Measurements from ENCODE around the gene VAV3. TPM values are rescaled to one million over a fixed set of nuclear protein-coding genes. Genes with fewer than 3 reads are reported as not detected.

Gene VAV3
- total and polyA plus RNA-seq, 2 donors, result 7.9 to 15.8 TPM

- peaks cover 0 to 2% of the 10 kb centered on the region in 2 donors for H3K4me1 ChIP-seq (ENCODE audit: control insufficient read depth in 2 of 2, insufficient read depth in 2 of 2, low read length in 2 of 2)
- H3K27me3 ChIP-seq (ENCODE audit: control insufficient read depth in 2 of 2, insufficient read depth in 1 of 2, low read length in 1 of 2), result no peaks in the 10 kb centered on the region
- peaks cover 2 to 4% of the 10 kb centered on the region in 2 donors for H3K36me3 ChIP-seq (ENCODE audit: control insufficient read depth in 2 of 2, insufficient read depth in 2 of 2, low read length in 1 of 2)
- no peak overlapping the region for H3K4me3 ChIP-seq (ENCODE audit: low read length in 2 of 2)
- peaks cover 2% of the 10 kb centered on the region in 2 donors for H3K9me3 ChIP-seq (ENCODE audit: control insufficient read depth in 2 of 2, insufficient read depth in 1 of 2, low read length in 1 of 2)
- DNase-seq (ENCODE audit: low read depth in 6 of 9, low spot score in 9 of 9), result no peak
- no peak overlapping the region for H3K27ac ChIP-seq (ENCODE audit: low read depth in 1 of 2, low read length in 1 of 2)
- 96% methylated on average over 5 of the region's 5 CpGs for WGBS
These were observed 294.5 kb downstream of the VAV3 start for GRCh38 chr1:107670397-107671040.

GRCh38 chr1:107669996-107670395 lies 295.0 kb downstream of the VAV3 start:
- Histone ChIP-seq H3K4me3 (ENCODE audit: low read length in 2 of 2) (no peak overlapping the region), H3K36me3 (ENCODE audit: control insufficient read depth in 2 of 2, insufficient read depth in 2 of 2, low read length in 1 of 2) (peaks cover 2 to 4% of the 10 kb centered on the region in 2 donors), H3K27me3 (ENCODE audit: control insufficient read depth in 2 of 2, insufficient read depth in 1 of 2, low read length in 1 of 2) (no peaks in the 10 kb centered on the region), H3K4me1 (ENCODE audit: control insufficient read depth in 2 of 2, insufficient read depth in 2 of 2, low read length in 2 of 2) (peaks cover 0 to 3% of the 10 kb centered on the region in 2 donors), H3K27ac (ENCODE audit: low read depth in 1 of 2, low read length in 1 of 2) (no peak overlapping the region), H3K9me3 (ENCODE audit: control insufficient read depth in 2 of 2, insufficient read depth in 1 of 2, low read length in 1 of 2) (peaks cover 2% of the 10 kb centered on the region in 2 donors)
- DNase-seq (ENCODE audit: low read depth in 6 of 9, low spot score in 9 of 9), result no peak
- 93% methylated on average over 1 of the region's 1 CpG for WGBS

GRCh38 chr1:107668762-107669161 lies 296.2 kb downstream of the VAV3 start:
- Histone ChIP-seq H3K4me1 (ENCODE audit: control insufficient read depth in 2 of 2, insufficient read depth in 2 of 2, low read length in 2 of 2) (peaks cover 0 to 3% of the 10 kb centered on the region in 2 donors), H3K27me3 (ENCODE audit: control insufficient read depth in 2 of 2, insufficient read depth in 1 of 2, low read length in 1 of 2) (no peaks in the 10 kb centered on the region), H3K9me3 (ENCODE audit: control insufficient read depth in 2 of 2, insufficient read depth in 1 of 2, low read length in 1 of 2) (no peaks in the 10 kb centered on the region), H3K27ac (ENCODE audit: low read depth in 1 of 2, low read length in 1 of 2) (peak overlapping the region in 1 of 2 donors; percentile 50), H3K4me3 (ENCODE audit: low read length in 2 of 2) (no peak overlapping the region), H3K36me3 (ENCODE audit: control insufficient read depth in 2 of 2, insufficient read depth in 2 of 2, low read length in 1 of 2) (no peaks in the 10 kb centered on the region)
- DNase-seq (ENCODE audit: low read depth in 6 of 9, low spot score in 9 of 9), result no peak
- 93% methylated on average over 6 of the region's 6 CpGs for WGBS

- no peak overlapping the region for H3K27ac ChIP-seq (ENCODE audit: low read depth in 1 of 2, low read length in 1 of 2)
- DNase-seq (ENCODE audit: low read depth in 6 of 9, low spot score in 9 of 9), result no peak
- no peaks in the 10 kb centered on the region for H3K27me3 ChIP-seq (ENCODE audit: control insufficient read depth in 2 of 2, insufficient read depth in 1 of 2, low read length in 1 of 2)
- H3K9me3 ChIP-seq (ENCODE audit: control insufficient read depth in 2 of 2, insufficient read depth in 1 of 2, low read length in 1 of 2), result no peaks in the 10 kb centered on the region
- 86% methylated on average over 5 of the region's 5 CpGs for WGBS
- H3K36me3 ChIP-seq (ENCODE audit: control insufficient read depth in 2 of 2, insufficient read depth in 2 of 2, low read length in 1 of 2), result no peaks in the 10 kb centered on the region
- H3K4me1 ChIP-seq (ENCODE audit: control insufficient read depth in 2 of 2, insufficient read depth in 2 of 2, low read length in 2 of 2), result peaks cover 0 to 3% of the 10 kb centered on the region in 2 donors
- no peak overlapping the region for H3K4me3 ChIP-seq (ENCODE audit: low read length in 2 of 2)
These were observed 298.5 kb downstream of the VAV3 start for GRCh38 chr1:107666493-107666892.

DNA sequence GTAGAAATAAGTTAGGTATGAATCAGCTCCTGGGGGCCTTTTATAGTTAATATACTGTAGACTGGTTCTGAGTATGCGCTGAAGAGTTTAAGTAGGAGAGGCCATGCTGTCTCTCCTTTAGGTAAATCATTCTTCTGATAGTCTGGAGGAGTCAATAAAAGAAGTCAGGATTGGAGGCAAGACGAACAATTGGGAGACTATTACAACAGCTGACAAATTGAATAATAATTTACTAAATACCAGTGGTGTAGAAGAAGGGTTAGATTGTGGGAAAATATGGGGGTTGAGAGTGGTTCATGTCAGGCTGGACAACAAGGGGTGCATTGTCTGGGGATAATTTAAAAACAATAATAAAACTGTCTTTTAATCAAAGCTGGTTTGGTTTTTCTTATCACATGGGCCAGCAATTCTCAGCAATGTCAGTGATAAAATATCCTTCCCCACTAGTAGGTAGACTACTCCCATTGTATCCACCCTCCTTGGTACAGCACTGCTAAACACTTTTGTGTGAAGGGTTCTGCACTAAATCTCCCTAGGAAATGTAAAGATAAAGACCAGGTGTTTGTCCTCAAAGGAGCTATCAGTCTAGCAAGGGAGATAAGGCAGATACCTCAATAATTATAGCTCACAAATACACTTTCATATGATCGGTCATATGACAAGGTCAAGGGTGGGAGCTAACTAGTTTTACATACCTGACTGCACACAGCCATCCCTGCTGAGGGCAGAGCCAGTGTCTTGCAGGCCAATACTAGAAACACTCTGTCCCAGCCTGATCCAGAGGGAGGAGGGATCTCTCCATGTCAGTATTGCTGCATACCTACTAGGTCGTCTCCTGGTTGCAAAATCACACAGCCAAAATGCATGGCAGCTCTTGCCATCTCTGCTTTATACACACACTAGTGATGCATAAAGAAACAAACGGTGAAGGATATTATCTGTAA lies 299.7 kb downstream of the VAV3 start:
- Histone ChIP-seq H3K27me3 (ENCODE audit: control insufficient read depth in 2 of 2, insufficient read depth in 1 of 2, low read length in 1 of 2) (no peaks in the 10 kb centered on the region), H3K9me3 (ENCODE audit: control insufficient read depth in 2 of 2, insufficient read depth in 1 of 2, low read length in 1 of 2) (no peaks in the 10 kb centered on the region), H3K4me3 (ENCODE audit: low read length in 2 of 2) (no peak overlapping the region), H3K36me3 (ENCODE audit: control insufficient read depth in 2 of 2, insufficient read depth in 2 of 2, low read length in 1 of 2) (no peaks in the 10 kb centered on the region), H3K4me1 (ENCODE audit: control insufficient read depth in 2 of 2, insufficient read depth in 2 of 2, low read length in 2 of 2) (peaks cover 0 to 3% of the 10 kb centered on the region in 2 donors), H3K27ac (ENCODE audit: low read depth in 1 of 2, low read length in 1 of 2) (no peak overlapping the region)
- no peak for DNase-seq (ENCODE audit: low read depth in 6 of 9, low spot score in 9 of 9)
- WGBS, result 95% methylated on average over 5 of the region's 5 CpGs

DNA sequence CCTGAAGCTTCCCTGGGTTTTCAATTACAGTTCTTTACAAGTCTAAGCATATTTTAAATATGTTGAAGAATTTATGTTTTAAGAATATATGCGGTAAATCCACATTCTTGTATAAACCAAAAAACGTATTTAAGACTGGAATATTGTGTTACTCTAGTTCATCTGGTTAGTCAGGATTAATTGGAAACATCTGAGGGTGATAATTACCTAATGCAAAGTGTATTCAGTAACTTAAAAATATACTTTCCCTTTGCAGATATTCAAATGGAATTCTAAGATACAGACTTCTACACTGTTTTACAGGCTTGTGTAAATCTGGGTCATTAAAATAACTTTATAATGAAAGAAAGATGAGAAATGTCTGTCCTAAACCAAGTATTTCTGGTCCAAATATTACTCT lies 302.0 kb downstream of the VAV3 start:
- Histone ChIP-seq H3K4me3 (ENCODE audit: low read length in 2 of 2) (no peak overlapping the region), H3K36me3 (ENCODE audit: control insufficient read depth in 2 of 2, insufficient read depth in 2 of 2, low read length in 1 of 2) (no peaks in the 10 kb centered on the region), H3K4me1 (ENCODE audit: control insufficient read depth in 2 of 2, insufficient read depth in 2 of 2, low read length in 2 of 2) (peaks cover 0 to 3% of the 10 kb centered on the region in 2 donors), H3K27ac (ENCODE audit: low read depth in 1 of 2, low read length in 1 of 2) (peak overlapping the region in 1 of 2 donors; percentile 7), H3K27me3 (ENCODE audit: control insufficient read depth in 2 of 2, insufficient read depth in 1 of 2, low read length in 1 of 2) (no peaks in the 10 kb centered on the region), H3K9me3 (ENCODE audit: control insufficient read depth in 2 of 2, insufficient read depth in 1 of 2, low read length in 1 of 2) (no peaks in the 10 kb centered on the region)
- no peak for DNase-seq (ENCODE audit: low read depth in 6 of 9, low spot score in 9 of 9)
- WGBS, result 94% methylated on average over 2 of the region's 2 CpGs

DNA sequence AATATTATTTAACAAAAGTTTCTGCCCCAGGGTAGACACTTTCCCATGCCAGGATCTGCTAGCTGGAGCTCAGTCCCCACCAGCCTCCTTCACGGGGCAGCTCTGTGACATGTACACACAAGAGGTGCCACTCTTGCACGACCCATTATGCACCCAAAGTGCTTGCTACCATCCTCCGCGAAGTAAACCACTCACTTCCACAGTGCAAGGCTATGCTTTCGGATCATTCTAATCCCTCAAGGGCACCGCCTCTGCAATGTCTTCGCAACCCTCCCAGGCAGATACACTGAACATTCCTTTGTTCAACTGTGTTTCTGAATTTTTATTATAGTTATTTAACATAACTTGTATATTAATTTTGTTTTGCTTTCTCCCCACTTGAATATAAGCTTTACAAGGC lies 303.8 kb downstream of the VAV3 start:
- 93% methylated on average over 7 of the region's 7 CpGs for WGBS
- no peaks in the 10 kb centered on the region for H3K9me3 ChIP-seq (ENCODE audit: control insufficient read depth in 2 of 2, insufficient read depth in 1 of 2, low read length in 1 of 2)
- H3K27me3 ChIP-seq (ENCODE audit: control insufficient read depth in 2 of 2, insufficient read depth in 1 of 2, low read length in 1 of 2), result no peaks in the 10 kb centered on the region
- no peak overlapping the region for H3K27ac ChIP-seq (ENCODE audit: low read depth in 1 of 2, low read length in 1 of 2)
- no peak for DNase-seq (ENCODE audit: low read depth in 6 of 9, low spot score in 9 of 9)
- H3K4me1 ChIP-seq (ENCODE audit: control insufficient read depth in 2 of 2, insufficient read depth in 2 of 2, low read length in 2 of 2), result peaks cover 0 to 3% of the 10 kb centered on the region in 2 donors
- no peaks in the 10 kb centered on the region for H3K36me3 ChIP-seq (ENCODE audit: control insufficient read depth in 2 of 2, insufficient read depth in 2 of 2, low read length in 1 of 2)
- H3K4me3 ChIP-seq (ENCODE audit: low read length in 2 of 2), result no peak overlapping the region

DNA sequence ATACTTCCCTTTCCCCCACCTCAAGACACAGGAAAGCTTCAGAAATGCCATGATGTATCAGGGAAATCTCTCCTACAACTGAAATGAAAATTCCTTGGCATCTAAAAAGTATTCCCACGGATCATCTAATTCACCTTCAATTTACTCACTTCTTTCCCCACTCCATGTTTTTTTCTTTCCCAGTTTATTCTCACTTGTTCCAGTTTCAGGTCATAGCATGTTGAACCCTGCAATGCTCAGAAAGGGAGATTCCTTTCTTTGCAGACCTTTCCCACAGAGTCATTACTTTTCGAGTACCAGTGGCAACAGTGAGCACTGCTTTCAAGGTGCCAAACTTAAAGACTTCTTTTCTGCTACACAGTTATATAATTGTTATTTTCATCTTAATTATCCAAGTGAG lies 305.0 kb downstream of the VAV3 start:
- 99% methylated on average over 2 of the region's 2 CpGs for WGBS
- Histone ChIP-seq H3K4me1 (ENCODE audit: control insufficient read depth in 2 of 2, insufficient read depth in 2 of 2, low read length in 2 of 2) (no peaks in the 10 kb centered on the region), H3K36me3 (ENCODE audit: control insufficient read depth in 2 of 2, insufficient read depth in 2 of 2, low read length in 1 of 2) (no peaks in the 10 kb centered on the region), H3K27me3 (ENCODE audit: control insufficient read depth in 2 of 2, insufficient read depth in 1 of 2, low read length in 1 of 2) (no peaks in the 10 kb centered on the region), H3K4me3 (ENCODE audit: low read length in 2 of 2) (no peak overlapping the region), H3K9me3 (ENCODE audit: control insufficient read depth in 2 of 2, insufficient read depth in 1 of 2, low read length in 1 of 2) (no peaks in the 10 kb centered on the region), H3K27ac (ENCODE audit: low read depth in 1 of 2, low read length in 1 of 2) (no peak overlapping the region)
- DNase-seq (ENCODE audit: low read depth in 6 of 9, low spot score in 9 of 9), result no peak

- Histone ChIP-seq H3K4me3 (ENCODE audit: low read length in 2 of 2) (no peak overlapping the region), H3K9me3 (ENCODE audit: control insufficient read depth in 2 of 2, insufficient read depth in 1 of 2, low read length in 1 of 2) (no peaks in the 10 kb centered on the region), H3K4me1 (ENCODE audit: control insufficient read depth in 2 of 2, insufficient read depth in 2 of 2, low read length in 2 of 2) (no peaks in the 10 kb centered on the region), H3K27me3 (ENCODE audit: control insufficient read depth in 2 of 2, insufficient read depth in 1 of 2, low read length in 1 of 2) (no peaks in the 10 kb centered on the region), H3K36me3 (ENCODE audit: control insufficient read depth in 2 of 2, insufficient read depth in 2 of 2, low read length in 1 of 2) (no peaks in the 10 kb centered on the region), H3K27ac (ENCODE audit: low read depth in 1 of 2, low read length in 1 of 2) (no peak overlapping the region)
- WGBS, result 98% methylated on average over 4 of the region's 4 CpGs
- no peak for DNase-seq (ENCODE audit: low read depth in 6 of 9, low spot score in 9 of 9)
These were observed 307.6 kb downstream of the VAV3 start for GRCh38 chr1:107657356-107657755.

Measured in thymus (tissue), 11 donors.